ENCODE measurements around the gene PYGM. TPM values are rescaled to one million over a fixed set of nuclear protein-coding genes. Genes with fewer than 3 reads are reported as not detected.

Gene PYGM
- total and polyA plus RNA-seq, 2 of the 8 experiments (the other 6 are each of a cell fraction or from before 2014, with no cell fraction given) = 9.6 to 10.0 TPM

GRCh38 chr11:64800303-64801157 lies 40.8 kb upstream of the PYGM start:
- Histone ChIP-seq H4K91ac (replicated peaks; ENCODE audit: insufficient read length, low read length) (no peak overlapping the region), H3K23me2 (ENCODE audit: low read depth, low read length) (peaks cover 8% of the 10 kb centered on the region; the same call in 1 of the 2 replicates), H3K14ac (ENCODE audit: insufficient read length) (no peak overlapping the region), H3K27me3 (replicated peaks in 1 of 4; ENCODE audit: control insufficient read depth in 3 of 4, extremely low read depth in 1 of 4, insufficient read depth in 3 of 4, low read length in 3 of 4) (no peaks in the 10 kb centered on the region), H4K20me1 (replicated peaks in 1 of 2; ENCODE audit: control insufficient read depth in 1 of 2, insufficient read depth in 2 of 2, low read length in 2 of 2) (peaks cover 2 to 4% of the 10 kb centered on the region in 2 experiments), H3K4ac (replicated peaks; ENCODE audit: insufficient read length, low read depth, low read length) (no peak overlapping the region), H4K8ac (ENCODE audit: extremely low read depth, insufficient read depth, low read length) (no peak overlapping the region; the same call in 1 of the 2 replicates), H2AK5ac (ENCODE audit: low read depth, low read length) (no peak overlapping the region), H3K56ac (replicated peaks; ENCODE audit: insufficient read length, low read depth, low read length) (no peak overlapping the region), H3K79me2 (ENCODE audit: control insufficient read depth in 1 of 2, insufficient read depth in 2 of 2, low read length in 2 of 2) (no peaks in the 10 kb centered on the region), H3K9ac (replicated peaks in 1 of 4; ENCODE audit: extremely low read depth in 1 of 4, low read depth in 3 of 4, low read length in 3 of 4) (no peak overlapping the region), H3K4me2 (ENCODE audit: insufficient read depth in 1 of 2, low read depth in 2 of 2, low read length in 2 of 2) (no peak overlapping the region), H3K23ac (ENCODE audit: insufficient read length) (no peak overlapping the region), H3K79me1 (ENCODE audit: low read depth, low read length) (no peaks in the 10 kb centered on the region; the same call in 1 of the 2 replicates), H3K18ac (ENCODE audit: extremely low read depth, low read length) (no peak overlapping the region), H2BK15ac (ENCODE audit: low read length) (no peak overlapping the region), H2BK5ac (ENCODE audit: low read depth, low read length) (no peak overlapping the region), H2BK20ac (ENCODE audit: low read length) (no peak overlapping the region), H4K5ac (ENCODE audit: insufficient read length, low read depth, low read length) (no peak overlapping the region), H2BK120ac (replicated peaks; ENCODE audit: low read depth, low read length) (no peak overlapping the region), H3K36me3 (ENCODE audit: control insufficient read depth in 2 of 4, insufficient read depth in 4 of 4, low read length in 3 of 4) (peaks cover 2 to 10% (median 5%) of the 10 kb centered on the region in 4 experiments; a peak in 4 of 8 replicates), H2AFZ (ENCODE audit: low read length) (no peak overlapping the region), H3K9me3 (ENCODE audit: insufficient read depth in 2 of 2, low read depth in 1 of 2, low read length in 1 of 2) (no peaks in the 10 kb centered on the region), H3K27ac (ENCODE audit: low read depth, low read length) (no peak overlapping the region), H2BK12ac (ENCODE audit: low read depth, low read length) (no peak overlapping the region), H3K4me3 (ENCODE audit: extremely low read depth in 1 of 4, insufficient read depth in 2 of 4, low read depth in 3 of 4, low read length in 4 of 4) (no peak overlapping the region), H3K4me1 (replicated peaks in 1 of 4; ENCODE audit: control insufficient read depth in 3 of 4, insufficient read depth in 4 of 4, low read length in 3 of 4) (peaks cover 0 to 14% (median 5%) of the 10 kb centered on the region in 4 experiments; a peak in 5 of 7 replicates)
- no peak for FAIRE-seq
- 89% methylated on average over 26 of the region's 26 CpGs; no CpG with 5 or more reads in 1 of the 2 experiments for WGBS, 2 experiments (ENCODE audit: extremely low coverage in 1 of 2, insufficient coverage in 1 of 2, insufficient read length in 1 of 2, insufficient replicate concordance in 2 of 2, low coverage in 1 of 2, low lambda C conversion rate in 2 of 2, missing lambda C conversion rate in 1 of 2)
- ChIA-PET POLR2A (ENCODE audit: partially characterized antibody) (interaction anchor here (0.5 to 2.7 kb wide), 8 partner anchors 10 to 62 kb away, joined by 3 to 7 read pairs (median 3); no protein-coding TSS in a partner anchor), CTCF (ENCODE audit: partially characterized antibody) (interaction anchor here (0.8 to 4.4 kb wide), 6 partner anchors 9 to 94 kb away, joined by 3 to 21 read pairs (median 5); no protein-coding TSS in a partner anchor)
- DNase-seq (ENCODE audit: low read depth in 1 of 2, low spot score in 2 of 2) = no peak
- TF ChIP-seq RFX5 (IDR thresholded peaks at IDR 0.05; ENCODE audit: borderline replicate concordance, low read depth, low read length) = no peak
- no peak for TF ChIP-seq JUND (IDR thresholded peaks at IDR 0.05; ENCODE audit: low read length)
- TF ChIP-seq SIRT6 (IDR thresholded peaks at IDR 0.05; ENCODE audit: low read length) = no peak
- TF ChIP-seq FOSL1 (IDR thresholded peaks at IDR 0.05; ENCODE audit: insufficient read depth, low read depth, low read length) = no peak
- no peak for TF ChIP-seq ASH2L (IDR thresholded peaks at IDR 0.05; ENCODE audit: low read length)
- TF ChIP-seq RBBP5 (IDR thresholded peaks at IDR 0.05; ENCODE audit: borderline replicate concordance, low read depth, low read length) = no peak
- TF ChIP-seq POLR2AphosphoS5 (IDR thresholded peaks at IDR 0.05; ENCODE audit: low read depth, low read length) = no peak
- no peak for TF ChIP-seq KDM5A (IDR thresholded peaks at IDR 0.05; ENCODE audit: low read length)
- no peak for TF ChIP-seq ZNF274 (IDR thresholded peaks at IDR 0.05; ENCODE audit: borderline replicate concordance, extremely low read depth, low read length)
